ENCODE results near the gene GMEB1.
"Not testable (repeated sequence)": the region's sequence is repeated elsewhere in the genome, so short reads cannot be mapped to it uniquely, and the experiment has no call there.

GMEB1 gene

GRCh38 chr1:28671254-28671780 is 2.7 kb downstream of the GMEB1 start:
- no peak for DNase-seq (ENCODE audit: low spot score)

- not testable (repeated sequence) for DNase-seq (ENCODE audit: low spot score)
Observed at GRCh38 chr1:28672971-28673370, 4.4 kb downstream of the GMEB1 start.

GRCh38 chr1:28675924-28676257 is 7.3 kb downstream of the GMEB1 start:
- DNase-seq (ENCODE audit: low spot score): no peak

GRCh38 chr1:28680151-28680550 is 11.6 kb downstream of the GMEB1 start:
- DNase-seq (ENCODE audit: low spot score): no peak

GRCh38 chr1:28682840-28683239 is 14.3 kb downstream of the GMEB1 start:
- DNase-seq (ENCODE audit: low spot score): no peak

GRCh38 chr1:28684937-28685336 is 16.4 kb downstream of the GMEB1 start:
- no peak for DNase-seq (ENCODE audit: low spot score)

GRCh38 chr1:28691627-28692026 is 23.0 kb downstream of the GMEB1 start:
- DNase-seq (ENCODE audit: low spot score): not testable (repeated sequence)

GRCh38 chr1:28703629-28704028 is 35.0 kb downstream of the GMEB1 start:
- DNase-seq (ENCODE audit: low spot score): no peak

- DNase-seq (ENCODE audit: low spot score): no peak
Observed at GRCh38 chr1:28716336-28716735, 47.8 kb downstream of the GMEB1 start.

GRCh38 chr1:28718166-28718565 is 49.6 kb downstream of the GMEB1 start:
- no peak for DNase-seq (ENCODE audit: low spot score)

GRCh38 chr1:28718586-28719331 is 50.2 kb downstream of the GMEB1 start:
- no peak for DNase-seq (ENCODE audit: low spot score)

GRCh38 chr1:28719332-28719619 is 50.7 kb downstream of the GMEB1 start:
- no peak for DNase-seq (ENCODE audit: low spot score)

GRCh38 chr1:28720376-28720775 is 51.8 kb downstream of the GMEB1 start:
- no peak for DNase-seq (ENCODE audit: low spot score)

- not testable (repeated sequence) for DNase-seq (ENCODE audit: low spot score)
Observed at GRCh38 chr1:28721927-28722326, 53.3 kb downstream of the GMEB1 start.

- DNase-seq (ENCODE audit: low spot score): not testable (repeated sequence)
Observed at GRCh38 chr1:28725365-28725764, 56.8 kb downstream of the GMEB1 start.

- DNase-seq (ENCODE audit: low spot score): no peak
Observed at GRCh38 chr1:28735961-28736449, 67.4 kb downstream of the GMEB1 start.

GRCh38 chr1:28736450-28737306 is 68.1 kb downstream of the GMEB1 start, which contains the start of gene YTHDF2:
TSS of gene YTHDF2 (plus strand) at chr1:28736940. CDS start at chr1:28737121, 181 bp downstream.
- DNase-seq (ENCODE audit: low spot score): peak; percentile 97

GRCh38 chr1:28737307-28738132 is 68.9 kb downstream of the GMEB1 start:
- peak; percentile 71 for DNase-seq (ENCODE audit: low spot score)

GRCh38 chr1:28740118-28740517 is 71.5 kb downstream of the GMEB1 start:
- no peak for DNase-seq (ENCODE audit: low spot score)

GRCh38 chr1:28744184-28744583 is 75.6 kb downstream of the GMEB1 start:
- DNase-seq (ENCODE audit: low spot score): no peak

- no peak for DNase-seq (ENCODE audit: low spot score)
Observed at GRCh38 chr1:28745653-28746173, 77.1 kb downstream of the GMEB1 start.

GRCh38 chr1:28750330-28750729 is 81.7 kb downstream of the GMEB1 start:
- DNase-seq (ENCODE audit: low spot score): no peak
